ENCODE measurements around the gene ARMC5.
A peak's percentile ranks its signal among the peaks of the same experiment; 100 is the strongest.
"Not testable (repeated sequence)": the region's sequence is repeated elsewhere in the genome, so short reads cannot be mapped to it uniquely, and the experiment has no call there.

Gene ARMC5

GRCh38 chr16:31436221-31437045, 22.9 kb upstream of the ARMC5 start:
- no peak for DNase-seq

DNA sequence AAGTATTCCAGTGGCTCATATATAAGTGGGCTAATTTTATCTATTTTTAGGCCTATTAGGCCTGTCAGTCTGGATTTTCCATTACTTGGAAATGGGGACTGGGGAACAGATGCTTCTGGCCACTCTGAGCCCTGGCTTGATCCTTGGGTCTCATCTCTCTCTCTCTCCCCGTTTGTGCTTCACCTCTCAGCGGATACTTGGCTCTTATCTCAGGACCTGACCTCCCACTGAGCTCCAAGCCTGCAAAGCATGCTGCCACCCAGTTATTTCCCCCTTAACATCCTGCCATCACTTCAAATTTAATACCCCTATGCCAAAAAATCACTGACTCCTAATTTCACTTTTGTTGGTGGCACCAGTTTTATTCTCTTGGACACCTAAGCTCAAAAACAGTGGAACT, 20.9 kb upstream of the ARMC5 start:
- no peak for DNase-seq

DNA sequence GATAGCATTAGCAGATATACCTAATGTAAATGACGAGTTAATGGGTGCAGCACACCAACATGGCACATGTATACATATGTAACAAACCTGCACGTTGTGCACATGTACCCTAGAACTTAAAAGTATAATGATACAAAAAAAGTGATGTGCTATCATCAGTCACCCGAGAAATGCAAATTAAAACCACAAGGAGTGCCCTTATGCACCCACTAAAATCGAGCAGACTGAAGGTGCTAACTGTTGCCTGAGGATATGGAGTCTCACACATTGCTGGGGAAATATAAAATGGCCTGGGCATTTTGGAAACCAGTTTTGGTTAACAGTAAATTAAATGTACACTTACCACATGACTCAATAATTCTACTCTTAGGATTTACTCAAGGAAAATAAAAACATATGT, 20.3 kb upstream of the ARMC5 start:
- not testable (repeated sequence) for DNase-seq

DNA sequence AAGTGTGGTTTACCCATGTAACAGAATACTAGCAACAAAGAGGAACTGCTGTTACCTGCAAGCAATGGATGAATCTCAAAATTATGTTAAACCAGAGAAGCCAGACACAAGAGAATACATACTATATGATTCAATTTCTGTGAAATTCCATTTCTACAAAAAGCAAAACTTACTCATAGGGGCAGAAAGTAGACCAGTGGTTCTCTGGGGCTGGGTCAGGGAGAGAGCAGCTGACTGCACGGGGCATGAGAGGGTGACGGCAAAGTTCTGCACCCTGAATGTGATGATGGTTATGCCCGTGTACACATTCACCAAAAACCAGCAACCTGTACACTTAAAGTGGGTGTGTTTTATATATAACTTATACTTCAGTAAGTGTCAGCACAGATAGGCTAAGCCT, 19.8 kb upstream of the ARMC5 start:
- no peak for DNase-seq

DNA sequence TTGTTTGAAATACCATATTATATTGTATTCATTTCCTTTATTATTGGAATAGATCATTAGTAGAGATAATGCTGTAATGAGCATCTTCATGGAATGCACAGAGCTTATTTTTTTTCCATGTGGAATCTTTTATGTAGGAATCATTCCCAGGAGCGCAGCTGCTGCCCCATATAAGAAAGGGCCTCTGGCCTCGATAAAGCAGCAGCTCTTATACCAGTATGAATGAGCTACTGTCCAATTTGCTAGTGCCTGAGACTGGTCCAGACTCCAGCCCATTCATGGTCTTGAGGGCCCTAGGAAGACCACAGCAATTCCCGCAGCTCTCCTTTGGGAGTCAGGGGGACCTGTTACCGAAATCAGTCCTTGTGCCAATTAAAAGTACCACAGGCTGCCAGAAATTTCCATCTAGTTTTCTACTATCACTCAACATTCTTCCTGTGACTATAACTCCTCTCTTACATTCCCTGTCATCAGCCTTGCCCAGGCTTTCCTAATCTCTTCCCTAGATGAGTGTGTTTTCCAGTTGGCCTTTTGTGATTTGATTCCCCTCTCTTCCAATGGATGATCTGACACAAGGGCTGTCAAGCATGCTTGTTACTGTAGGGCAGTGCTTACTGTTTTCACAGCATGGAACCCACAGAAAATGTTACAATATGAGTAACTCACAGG, 18.7 kb upstream of the ARMC5 start:
- no peak for DNase-seq

DNA sequence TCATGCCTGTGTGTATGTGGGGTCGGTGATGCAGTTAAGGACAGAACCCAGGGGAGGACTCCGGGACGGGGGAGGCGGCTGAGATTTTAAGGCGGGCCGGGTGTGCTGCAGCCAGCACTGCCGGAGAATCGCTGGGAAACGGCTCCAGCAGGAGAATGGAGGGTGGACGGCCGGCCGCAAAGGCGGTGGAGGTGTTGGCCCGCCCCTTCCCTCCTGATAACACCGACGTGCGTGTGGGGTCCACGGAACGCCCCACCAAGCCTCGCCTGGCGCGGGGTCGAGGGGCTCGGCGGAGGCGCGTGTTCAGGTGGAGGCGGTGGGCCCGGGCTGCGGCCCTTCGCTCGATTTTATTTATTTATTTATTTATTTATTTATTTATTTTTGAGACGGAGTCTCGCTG, 17.3 kb upstream of the ARMC5 start:
- no peak for DNase-seq

DNA sequence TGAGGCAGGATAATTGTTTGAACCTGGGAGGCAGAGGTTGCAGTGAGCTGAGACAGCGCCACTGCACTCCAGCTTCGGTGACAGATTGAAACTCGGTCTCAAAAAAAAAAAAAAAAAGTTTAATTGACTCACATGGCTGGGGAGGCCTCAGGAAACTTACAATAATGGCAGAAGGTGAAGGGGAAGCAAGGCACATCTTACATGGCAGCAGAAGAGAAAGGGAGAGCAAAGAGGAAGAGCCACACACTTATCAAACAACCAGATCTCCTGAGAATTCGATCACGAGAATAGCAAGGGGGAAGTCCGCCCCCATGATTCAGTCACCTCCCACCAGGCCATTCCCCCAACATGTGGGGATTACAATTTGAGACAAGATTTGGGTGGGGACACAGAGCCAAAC, 13.4 kb upstream of the ARMC5 start:
- DNase-seq = not testable (repeated sequence)

- no peak for DNase-seq
These were observed 8.1 kb upstream of the ARMC5 start for GRCh38 chr16:31451201-31451600.

GRCh38 chr16:31451681-31452351, 7.5 kb upstream of the ARMC5 start:
- peak; percentile 10 for DNase-seq

DNA sequence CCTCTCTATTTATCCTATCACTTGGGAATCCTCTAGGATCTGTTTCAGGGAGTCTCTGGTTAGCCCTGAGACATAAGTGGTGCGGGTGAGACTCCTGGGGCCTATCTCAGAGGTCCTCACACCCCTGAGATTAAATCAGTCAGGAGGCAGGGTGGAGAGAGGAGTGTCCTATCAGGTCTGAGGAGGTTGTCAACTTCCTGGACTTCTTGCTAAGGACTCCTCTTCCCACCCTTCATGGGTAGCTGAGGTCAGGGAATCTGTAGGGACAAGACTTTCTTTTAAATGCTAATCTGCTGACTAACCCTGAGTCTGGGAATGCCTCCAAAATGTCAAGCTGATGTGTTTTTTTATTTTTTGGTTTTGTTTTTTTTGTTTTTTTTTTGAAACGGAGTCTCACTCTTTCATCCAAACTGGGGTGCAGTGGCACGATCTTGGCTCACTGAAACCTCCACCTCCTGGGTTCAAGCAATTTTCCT, 6.6 kb upstream of the ARMC5 start:
- DNase-seq = no peak

DNA sequence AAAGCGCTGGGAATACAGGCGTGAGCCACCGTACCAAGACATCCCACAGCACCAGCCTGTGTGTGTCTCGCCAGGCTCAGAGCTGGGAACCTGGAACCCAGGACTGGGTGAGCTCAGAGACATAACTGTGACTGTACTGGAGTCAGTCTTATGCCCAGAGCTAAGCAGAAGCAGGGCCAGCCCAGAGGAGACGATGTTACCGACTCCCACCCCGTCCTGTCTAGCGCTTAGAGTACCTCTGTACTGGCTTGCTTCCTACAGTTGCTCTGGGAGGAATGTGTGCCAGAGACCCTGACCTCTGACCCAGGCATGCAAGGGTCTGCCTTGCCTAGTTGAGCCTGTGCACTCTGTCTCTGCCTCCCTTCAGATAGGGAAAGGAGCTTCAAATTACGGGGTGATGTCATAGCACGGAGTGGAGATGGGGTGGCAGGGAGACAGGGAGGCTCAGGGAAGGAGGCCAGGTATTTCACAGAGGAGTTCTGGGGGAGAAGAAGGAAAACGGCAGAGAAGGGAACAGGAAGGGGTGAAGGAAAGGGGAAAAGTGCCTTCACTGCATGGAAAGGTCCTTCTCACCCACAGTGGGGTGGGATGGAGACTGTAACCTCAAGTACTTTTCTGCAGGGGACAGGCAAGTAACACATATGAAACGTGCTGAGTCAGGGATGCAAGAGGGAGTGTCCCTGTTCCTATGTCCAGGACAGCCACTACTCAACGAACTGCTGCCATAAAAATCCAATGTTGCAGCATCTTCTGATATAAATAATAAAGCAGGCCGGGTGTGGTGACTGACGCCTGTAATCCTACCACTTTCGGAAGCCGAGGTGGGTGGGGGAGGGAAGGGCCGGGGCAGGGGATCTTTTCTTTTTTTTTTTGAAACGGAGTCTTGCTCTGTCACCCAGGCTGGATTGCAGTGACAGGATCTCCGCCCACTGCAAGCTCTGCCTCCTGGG, 5.8 kb upstream of the ARMC5 start:
- DNase-seq = no peak

GRCh38 chr16:31455601-31456314, 3.5 kb upstream of the ARMC5 start:
- no peak for DNase-seq

DNA sequence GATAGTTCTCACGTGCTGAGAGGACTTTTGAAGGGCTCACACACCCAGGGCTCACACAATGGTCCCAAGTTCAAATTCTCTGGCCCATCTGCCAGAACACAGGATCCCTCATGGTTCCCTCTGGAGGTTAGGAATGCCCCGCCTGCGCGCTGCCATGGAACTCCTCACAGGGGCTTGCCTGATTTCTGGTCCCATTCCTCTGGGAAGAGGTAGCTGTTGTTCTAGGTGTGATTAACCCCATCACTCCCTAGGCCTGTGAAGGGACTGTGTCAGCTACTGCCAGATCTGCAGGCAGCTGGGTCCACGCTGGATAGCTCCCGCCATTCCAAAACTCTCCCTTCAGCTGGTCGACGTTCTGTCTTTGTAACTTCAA, 2.3 kb upstream of the ARMC5 start:
- no peak for DNase-seq

DNA sequence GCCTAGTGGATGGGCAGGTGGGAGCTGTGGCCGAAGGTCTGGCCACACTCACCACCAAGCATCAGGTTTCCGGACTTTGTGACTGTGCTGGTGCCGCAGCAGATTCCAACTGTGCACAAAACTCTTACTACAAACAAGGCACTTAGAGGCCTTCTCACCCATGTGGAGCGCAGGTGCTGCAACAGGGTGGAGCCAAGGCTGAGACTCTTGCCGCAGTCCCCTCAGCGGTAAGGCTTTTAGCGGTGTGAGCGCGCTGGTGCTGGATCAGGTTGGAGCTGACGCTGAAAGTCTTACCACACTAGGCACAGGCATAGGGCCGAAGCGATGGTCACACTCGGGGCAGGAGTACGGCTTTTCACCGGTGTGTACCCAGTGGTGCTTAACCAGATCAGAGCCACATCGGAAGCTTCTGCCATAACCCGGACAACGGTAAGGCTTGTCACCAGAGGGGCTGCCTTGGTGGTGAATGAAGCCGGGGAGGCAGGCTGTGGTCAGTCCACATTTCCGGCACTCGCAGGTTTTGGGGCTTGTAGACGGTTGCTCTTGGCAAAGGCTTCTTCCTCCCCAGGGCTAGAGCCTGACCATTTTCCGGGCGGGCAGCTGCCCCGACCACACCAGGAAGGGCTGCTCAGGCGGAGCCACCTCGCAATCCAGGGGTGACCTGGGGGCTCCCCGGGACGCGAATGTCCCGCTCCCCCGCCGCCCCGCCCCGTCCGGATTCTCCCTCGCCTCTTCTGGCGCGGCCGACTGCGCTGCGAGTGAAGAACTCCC, 1.0 kb upstream of the ARMC5 start:
- DNase-seq = no peak

GRCh38 chr16:31459687-31460581, 633 bp downstream of the ARMC5 start:
- peak; percentile 97 for DNase-seq

- DNase-seq = no peak
These were observed 1.3 kb downstream of the ARMC5 start for GRCh38 chr16:31460582-31461002.

DNA sequence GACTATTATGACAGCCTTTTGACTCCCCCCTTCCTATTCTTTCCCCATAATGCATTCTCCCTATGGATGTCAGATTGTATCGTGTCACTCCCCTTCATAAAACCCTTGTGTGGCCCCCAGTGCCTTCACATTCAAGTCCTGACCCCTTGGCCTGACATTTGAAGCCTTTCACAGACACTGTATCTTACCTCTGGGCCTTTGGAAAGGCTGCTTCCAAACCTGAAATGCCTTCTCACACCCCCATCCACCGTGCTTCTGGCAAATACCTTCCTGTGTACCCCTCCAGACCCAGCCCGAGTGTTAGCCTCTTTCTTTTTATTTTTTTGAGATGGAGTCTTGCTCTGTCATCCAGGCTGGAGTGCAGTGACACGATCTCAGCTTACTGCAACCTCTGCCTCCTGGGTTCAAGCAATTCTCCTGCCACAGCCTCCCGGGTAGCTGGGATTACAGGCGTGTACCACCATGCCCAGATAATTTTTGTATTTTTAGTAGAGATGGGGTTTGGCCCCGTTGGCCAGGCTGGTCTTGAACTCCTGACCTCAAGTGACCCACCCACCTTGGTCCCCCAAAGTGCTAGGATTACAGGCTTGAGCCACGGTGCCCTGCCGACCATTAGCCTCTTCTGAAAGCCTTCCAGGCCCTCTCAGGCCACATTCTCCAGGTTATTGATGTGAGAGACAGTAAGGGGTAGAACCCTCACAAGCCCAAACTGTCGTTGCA, 2.1 kb downstream of the ARMC5 start:
- DNase-seq = no peak

- no peak for DNase-seq
These were observed 2.9 kb downstream of the ARMC5 start for GRCh38 chr16:31461921-31462804.
